Sigmoid colon (tissue), 7 donors: Measurements from ENCODE around the gene GTF3C1. TPM values are rescaled to one million over a fixed set of nuclear protein-coding genes. Genes with fewer than 3 reads are reported as not detected.
A peak's percentile ranks its signal among the peaks of the same experiment; 100 is the strongest.

ENCODE experiments used
- DNase-seq: peaks from one replicate; pipeline ENCODE4 v3.0.0-alpha.2; 2019
- H3K27ac ChIP-seq, 4 donors: fragments of 200-600 bp; sonication (generic); one replicate each; pipeline ENCODE4 v1.5.1; 2016 to 2019; ENCODE audit warnings: mild to moderate bottlenecking in 1 of 4
- H3K27me3 ChIP-seq, 3 donors: fragments of 200-600 bp; sonication (generic); one replicate each; pipeline ENCODE4 v1.5.1; 2019; ENCODE audit warnings: mild to moderate bottlenecking in 1 of 3
- H3K36me3 ChIP-seq, 4 donors: fragments of 200-600 bp; sonication (generic); one replicate each; pipeline ENCODE4 v1.5.1; 2016 to 2019
- H3K4me1 ChIP-seq, 4 donors: fragments of 200-600 bp; sonication (generic); one replicate each; pipeline ENCODE4 v1.5.1; 2017 to 2019
- H3K4me3 ChIP-seq, 4 donors: fragments of 200-600 bp; sonication (generic); one replicate each; pipeline ENCODE4 v1.5.1; 2017 to 2019; ENCODE audit warnings: mild to moderate bottlenecking in 2 of 4, moderate library complexity in 1 of 4
- H3K9me3 ChIP-seq, 4 donors: fragments of 200-600 bp in 3 of 4; sonication (generic) in 3 of 4; one replicate each; pipeline versions ENCODE4 v1.5.1 to v1.6.1; 2013 to 2019
- EP300 ChIP-seq, 4 donors: sonication (generic); formaldehyde crosslinking; IDR thresholded peaks; one replicate each; pipeline ENCODE4 v1.6.1; 2017; ENCODE audit warnings: antibody characterized with exemption in 4 of 4
- POLR2A ChIP-seq, 2 donors: fragments of 450-650 bp; IDR thresholded peaks; one replicate each; pipeline ENCODE4 v1.6.1; 2016; ENCODE audit warnings: antibody characterized with exemption in 2 of 2, mild to moderate bottlenecking in 2 of 2, moderate library complexity in 2 of 2
- POLR2AphosphoS5 ChIP-seq, 4 donors: sonication (generic); formaldehyde crosslinking; IDR thresholded peaks; one replicate each; pipeline ENCODE4 v1.6.1; 2017; ENCODE audit warnings: antibody characterized with exemption in 4 of 4
- WGBS, 2 donors: extraction: QIAGEN DNeasy Blood & Tissue Kit; methylation state at CpG; one replicate each; pipeline ENCODE4 v1.1.7; 2013; 5-methylcytosine and 5-hydroxymethylcytosine counted together
- intact Hi-C: fragments of 100-400 bp; cut with DNase I; formaldehyde crosslinking; loops from one replicate; pipeline ENCODE4 v1.15.1; 2023
- polyA plus RNA-seq, 3 donors: library from polyadenylated mRNA; stranded (reverse); fragments of 200-250 nt; gene quantifications; one replicate each; pipeline ENCODE4 v1.2.3, GENCODE V29; 2013
- total RNA-seq, 4 donors: library from RNA; depleted of rRNA; stranded (reverse); fragments of >200 nt; gene quantifications; one replicate each; pipeline ENCODE4 v1.1.0, GENCODE V29; 2016
- TF ChIP-seq, protein P1 (sequence below), 4 experiments: fragments of 450-650 bp in 3 of 4; fragments of 200-600 bp in 1 of 4; IDR thresholded peaks; one replicate each; pipeline ENCODE4 v1.5.1; 2016 to 2019; ENCODE audit warnings: antibody characterized with exemption in 4 of 4, mild to moderate bottlenecking in 3 of 4, moderate library complexity in 2 of 4
- donor health status: healthy with polysubstance abuse.
- donor health status: Bipolar disorder and iron deficiency.
- donor health status: healthy.

GTF3C1 gene
- total and polyA plus RNA-seq, 7 donors: 9.0 to 74.2 (median 37.5) TPM

GRCh38 chr16:27568077-27568476, 18.4 kb upstream of the GTF3C1 start:
- Histone ChIP-seq H3K4me3 (no peak overlapping the region), H3K4me1 (no peaks in the 10 kb centered on the region), H3K27me3 (no peaks in the 10 kb centered on the region), H3K36me3 (peaks cover 0 to 7% (median 0%) of the 10 kb centered on the region in 4 donors), H3K9me3 (no peaks in the 10 kb centered on the region), H3K27ac (no peak overlapping the region)
- WGBS, 2 donors: 95 to 97% methylated on average over 4 of the region's 4 CpGs
- no peak for DNase-seq
- intact Hi-C loops: no loop called here
- TF ChIP-seq POLR2A (IDR thresholded peaks at IDR 0.05) (no peak), EP300 (IDR thresholded peaks at IDR 0.05) (no peak)
- TF ChIP-seq, protein P1, sequence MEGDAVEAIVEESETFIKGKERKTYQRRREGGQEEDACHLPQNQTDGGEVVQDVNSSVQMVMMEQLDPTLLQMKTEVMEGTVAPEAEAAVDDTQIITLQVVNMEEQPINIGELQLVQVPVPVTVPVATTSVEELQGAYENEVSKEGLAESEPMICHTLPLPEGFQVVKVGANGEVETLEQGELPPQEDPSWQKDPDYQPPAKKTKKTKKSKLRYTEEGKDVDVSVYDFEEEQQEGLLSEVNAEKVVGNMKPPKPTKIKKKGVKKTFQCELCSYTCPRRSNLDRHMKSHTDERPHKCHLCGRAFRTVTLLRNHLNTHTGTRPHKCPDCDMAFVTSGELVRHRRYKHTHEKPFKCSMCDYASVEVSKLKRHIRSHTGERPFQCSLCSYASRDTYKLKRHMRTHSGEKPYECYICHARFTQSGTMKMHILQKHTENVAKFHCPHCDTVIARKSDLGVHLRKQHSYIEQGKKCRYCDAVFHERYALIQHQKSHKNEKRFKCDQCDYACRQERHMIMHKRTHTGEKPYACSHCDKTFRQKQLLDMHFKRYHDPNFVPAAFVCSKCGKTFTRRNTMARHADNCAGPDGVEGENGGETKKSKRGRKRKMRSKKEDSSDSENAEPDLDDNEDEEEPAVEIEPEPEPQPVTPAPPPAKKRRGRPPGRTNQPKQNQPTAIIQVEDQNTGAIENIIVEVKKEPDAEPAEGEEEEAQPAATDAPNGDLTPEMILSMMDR (IDR thresholded peaks at IDR 0.05): no peak

GRCh38 chr16:27566417-27566816, 16.7 kb upstream of the GTF3C1 start:
- TF ChIP-seq, protein P1 (IDR thresholded peaks at IDR 0.05): no peak
- TF ChIP-seq POLR2A (IDR thresholded peaks at IDR 0.05): no peak
- no peak for TF ChIP-seq POLR2AphosphoS5 (IDR thresholded peaks at IDR 0.05)
- no peak for TF ChIP-seq EP300 (IDR thresholded peaks at IDR 0.05)
- no peak overlapping the region for H3K4me3 ChIP-seq
- WGBS, 2 donors: 31 to 46% methylated on average over 6 of the region's 6 CpGs
- H3K27ac ChIP-seq: no peak overlapping the region
- intact Hi-C loops: no loop called here
- H3K27me3 ChIP-seq: no peaks in the 10 kb centered on the region
- no peaks in the 10 kb centered on the region for H3K4me1 ChIP-seq
- peak; percentile 36 for DNase-seq
- H3K9me3 ChIP-seq: no peaks in the 10 kb centered on the region
- peaks cover 0 to 7% (median 0%) of the 10 kb centered on the region in 4 donors for H3K36me3 ChIP-seq

- intact Hi-C loops: no loop called here
- H3K4me3 ChIP-seq: no peak overlapping the region
- no peak for TF ChIP-seq EP300 (IDR thresholded peaks at IDR 0.05)
- TF ChIP-seq POLR2AphosphoS5 (IDR thresholded peaks at IDR 0.05): no peak
- TF ChIP-seq, protein P1 (IDR thresholded peaks at IDR 0.05): no peak
- TF ChIP-seq POLR2A (IDR thresholded peaks at IDR 0.05): no peak
- H3K27me3 ChIP-seq: no peaks in the 10 kb centered on the region
- peak; percentile 41 for DNase-seq
- no peaks in the 10 kb centered on the region for H3K4me1 ChIP-seq
- 87 to 88% methylated on average over 5 of the region's 5 CpGs for WGBS, 2 donors
- H3K36me3 ChIP-seq: peaks cover 0 to 7% (median 0%) of the 10 kb centered on the region in 4 donors
- no peaks in the 10 kb centered on the region for H3K9me3 ChIP-seq
- no peak overlapping the region for H3K27ac ChIP-seq
Measured at GRCh38 chr16:27564224-27564623, 14.5 kb upstream of the GTF3C1 start.

- no peaks in the 10 kb centered on the region for H3K4me1 ChIP-seq
- H3K36me3 ChIP-seq: peaks cover 0 to 5% (median 0%) of the 10 kb centered on the region in 4 donors
- no peak overlapping the region for H3K4me3 ChIP-seq
- intact Hi-C loops: no loop called here
- TF ChIP-seq POLR2A (IDR thresholded peaks at IDR 0.05) (no peak), POLR2AphosphoS5 (IDR thresholded peaks at IDR 0.05) (no peak), EP300 (IDR thresholded peaks at IDR 0.05) (no peak)
- TF ChIP-seq, protein P1 (IDR thresholded peaks at IDR 0.05): no peak
- no peaks in the 10 kb centered on the region for H3K9me3 ChIP-seq
- DNase-seq: peak; percentile 14
- H3K27me3 ChIP-seq: no peaks in the 10 kb centered on the region
- 94 to 96% methylated on average over 8 of the region's 8 CpGs for WGBS, 2 donors
- H3K27ac ChIP-seq: no peak overlapping the region
Measured at GRCh38 chr16:27561216-27561615, 11.5 kb upstream of the GTF3C1 start.

DNA sequence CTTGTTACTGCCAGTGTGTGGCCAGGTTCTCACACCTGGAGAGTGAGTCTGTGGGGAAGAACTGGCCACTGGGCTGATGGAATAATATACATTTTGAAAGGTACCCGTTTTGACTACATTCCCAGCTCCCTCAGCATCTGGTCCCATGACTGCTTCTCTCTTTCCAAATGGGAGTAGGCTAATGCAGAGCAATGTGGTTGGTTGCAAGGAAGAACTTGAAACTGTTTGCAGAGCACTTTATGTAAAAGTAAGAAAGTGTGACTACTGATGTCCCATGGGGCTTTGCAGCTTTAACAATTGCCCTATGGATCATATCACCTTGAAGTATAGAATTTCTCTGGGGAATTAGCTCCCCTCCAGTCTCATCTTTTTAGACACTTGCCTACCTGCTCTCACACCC, 9.2 kb upstream of the GTF3C1 start:
- Histone ChIP-seq H3K9me3 (no peaks in the 10 kb centered on the region), H3K4me3 (no peak overlapping the region), H3K4me1 (no peaks in the 10 kb centered on the region), H3K27ac (no peak overlapping the region), H3K27me3 (no peaks in the 10 kb centered on the region), H3K36me3 (peaks cover 0 to 5% (median 0%) of the 10 kb centered on the region in 4 donors)
- no peak for TF ChIP-seq POLR2A (IDR thresholded peaks at IDR 0.05)
- TF ChIP-seq EP300 (IDR thresholded peaks at IDR 0.05): no peak
- no peak for TF ChIP-seq POLR2AphosphoS5 (IDR thresholded peaks at IDR 0.05)
- TF ChIP-seq, protein P1 (IDR thresholded peaks at IDR 0.05): no peak
- DNase-seq: no peak
- 86 to 87% methylated on average over 1 of the region's 1 CpG for WGBS, 2 donors
- intact Hi-C loops: no loop called here
